HepG2 (cell line): ENCODE data around the gene ACOXL. TPM values are rescaled to one million over a fixed set of nuclear protein-coding genes. Genes with fewer than 3 reads are reported as not detected.

Experiments
- ATAC-seq: fragments of 200-7000 bp; cut with Tn5 transposase; 3 replicates; pipeline ENCODE4 v1.9.1; 2020; ENCODE audit warnings: mild to moderate bottlenecking, moderate library complexity
- BruUV-seq: library from RNA; stranded (reverse); fragments of 400-500 nt; replicated peaks from 2 replicates; lab custom pipeline; 2021; lab: Mats Ljungman, UMichigan
- CTCF ChIA-PET: fragments of 300-600 bp; formaldehyde crosslinking; extraction: SDS; loops from one replicate; lab custom pipeline; 2021; ENCODE audit warnings: low total read pairs, inconsistent platforms, low intra/inter-chr PET ratio; lab: Yijun Ruan, JAX
- POLR2A ChIA-PET: fragments of 350-600 bp; sonication (Branson Sonifier 250); formaldehyde crosslinking; loops from one replicate; lab custom pipeline; 2020; ENCODE audit warnings: antibody characterized with exemption, inconsistent platforms; lab: Yijun Ruan, JAX
- DNase-seq: peaks from one replicate; pipeline ENCODE4 v3.0.0-alpha.2; 2015; ENCODE audit warnings: low spot score
- FAIRE-seq: peaks from 3 replicates; lab custom pipeline; 2011; peaks lifted over from hg19 to GRCh38; lab: Jason Lieb, UNC
- H2AFZ ChIP-seq: one replicate; pipeline ENCODE4 v1.6.1; 2011; ENCODE audit warnings: low read length, inconsistent platforms
- H3K27ac ChIP-seq: fragments of 300-600 bp; 3 replicates; pipeline ENCODE4 v1.8.0; 2011; ENCODE audit warnings: mixed run types, mild to moderate bottlenecking, mixed read lengths, low read length, inconsistent platforms; ENCODE audit not compliant: insufficient read depth; ENCODE audit errors: extremely low read length
- H3K27me3 ChIP-seq, 2 experiments: fragments of 200-600 bp in 1 of 2; 2 replicates in 1 of 2; 3 replicates in 1 of 2; pipeline versions ENCODE4 v1.6.0 to v1.8.0; 2011; ENCODE audit warnings: low read length in 2 of 2, mild to moderate bottlenecking in 2 of 2, moderate library complexity in 2 of 2, inconsistent platforms in 1 of 2; ENCODE audit not compliant: insufficient read depth in 2 of 2, control insufficient read depth in 1 of 2
- H3K36me3 ChIP-seq, 2 experiments: fragments of 200-600 bp in 1 of 2; replicated peaks in 1 of 2; 2 replicates in 1 of 2; 3 replicates in 1 of 2; pipeline versions ENCODE4 v1.5.1 to v1.8.0; 2011; ENCODE audit warnings: low read length in 2 of 2, inconsistent platforms in 1 of 2; ENCODE audit not compliant: insufficient read depth in 2 of 2, control insufficient read depth in 1 of 2
- H3K4me1 ChIP-seq: 2 replicates; pipeline ENCODE4 v1.5.1; 2012; ENCODE audit warnings: low read length, inconsistent platforms; ENCODE audit not compliant: insufficient read depth
- H3K4me2 ChIP-seq: 2 replicates; pipeline ENCODE4 v1.6.0; 2011; ENCODE audit warnings: low read depth, low read length, inconsistent platforms
- H3K4me3 ChIP-seq, 3 experiments: fragments of 200-600 bp in 1 of 3; sonication (generic), shearing (Covaris generic) in 1 of 3; replicated peaks in 1 of 3; 2 replicates each; pipeline ENCODE4 v1.5.1; 2011 to 2016; ENCODE audit warnings: low read length in 3 of 3, inconsistent platforms in 2 of 3, low read depth in 2 of 3, mild to moderate bottlenecking in 2 of 3, control low read depth in 1 of 3, mixed read lengths in 1 of 3; ENCODE audit not compliant: insufficient read depth in 1 of 3
- H3K79me2 ChIP-seq: one replicate; pipeline ENCODE4 v1.6.1; 2011; ENCODE audit warnings: low read length, inconsistent platforms; ENCODE audit not compliant: insufficient read depth
- H3K9ac ChIP-seq: 2 replicates; pipeline ENCODE4 v1.6.0; 2011; ENCODE audit warnings: mild to moderate bottlenecking, low read depth, low read length, inconsistent platforms; ENCODE audit not compliant: insufficient read depth
- H3K9me3 ChIP-seq: 2 replicates; pipeline ENCODE4 v1.5.1; 2012; ENCODE audit warnings: mild to moderate bottlenecking, low read length
- H4K20me1 ChIP-seq: 2 replicates; pipeline ENCODE4 v1.6.0; 2011; ENCODE audit warnings: inconsistent platforms, mild to moderate bottlenecking, low read length, moderate library complexity; ENCODE audit not compliant: insufficient read depth
- AGO2 ChIP-seq: fragments of 200-400 bp; formaldehyde crosslinking; optimal IDR thresholded peaks from 2 replicates; pipeline ENCODE3; 2017; ENCODE audit warnings: mild to moderate bottlenecking, low read depth, low read length, moderate library complexity
- ARID2 ChIP-seq: sonication (generic); formaldehyde crosslinking; IDR thresholded peaks from 2 replicates; pipeline ENCODE4 v1.8.1; 2022; ENCODE audit warnings: mild to moderate bottlenecking, missing genetic modification reagents, borderline replicate concordance
- CBX1 ChIP-seq: IDR thresholded peaks from one replicate; pipeline ENCODE4 v1.6.1; 2016; ENCODE audit warnings: antibody characterized with exemption, low read depth
- CHD4 ChIP-seq: fragments of 200-600 bp; sonication (generic); IDR thresholded peaks from 2 replicates; pipeline ENCODE4 v1.7.0; 2017; ENCODE audit warnings: mild to moderate bottlenecking, low read length, borderline replicate concordance
- KDM1A ChIP-seq: IDR thresholded peaks from 2 replicates; pipeline ENCODE4 v1.6.1; 2016; ENCODE audit warnings: missing compliant biosample characterization
- MTF1 ChIP-seq: sonication (generic); formaldehyde crosslinking; IDR thresholded peaks from 2 replicates; pipeline ENCODE4 v1.5.0; 2020; ENCODE audit warnings: missing genetic modification reagents
- NFE2L1 ChIP-seq: sonication (generic); formaldehyde crosslinking; IDR thresholded peaks from 2 replicates; pipeline ENCODE4 v1.4.0; 2020; ENCODE audit warnings: missing genetic modification reagents, mild to moderate bottlenecking, borderline replicate concordance
- PLRG1 ChIP-seq: fragments of 450-650 bp; conservative IDR thresholded peaks from 2 replicates; pipeline ENCODE4 v1.6.1; 2016
- RAD21 ChIP-seq: fragments of 450-650 bp; formaldehyde crosslinking; IDR thresholded peaks from 2 replicates; pipeline ENCODE4 v1.5.0; 2020; ENCODE audit warnings: mild to moderate bottlenecking
- RNF2 ChIP-seq: fragments of 450-650 bp; conservative IDR thresholded peaks from 2 replicates; pipeline ENCODE4 v1.6.1; 2016; ENCODE audit warnings: low read depth
- SKI ChIP-seq: fragments of 450-650 bp; IDR thresholded peaks from one replicate; pipeline ENCODE4 v1.6.1; 2018; ENCODE audit warnings: mild to moderate bottlenecking; ENCODE audit not compliant: partially characterized antibody
- STAG1 ChIP-seq: sonication (generic); formaldehyde crosslinking; IDR thresholded peaks from 2 replicates; pipeline ENCODE4 v1.4.0; 2020; ENCODE audit warnings: missing genetic modification reagents
- ZMYM4 ChIP-seq: sonication (generic); formaldehyde crosslinking; IDR thresholded peaks from 2 replicates; pipeline ENCODE4 v1.8.1; 2023; ENCODE audit warnings: mild to moderate bottlenecking, missing genetic modification reagents
- ZNF543 ChIP-seq: sonication (generic); formaldehyde crosslinking; IDR thresholded peaks from 2 replicates; pipeline ENCODE4 v1.4.0; 2020; ENCODE audit warnings: mild to moderate bottlenecking, missing genetic modification reagents
- ZNF839 ChIP-seq: sonication (generic); formaldehyde crosslinking; IDR thresholded peaks from 2 replicates; pipeline ENCODE4 v1.4.0; 2020; ENCODE audit warnings: missing genetic modification reagents, mild to moderate bottlenecking, borderline replicate concordance
- WGBS: methylation state at CpG from one replicate; pipeline ENCODE4 v1.1.6; 2017; ENCODE audit warnings: low lambda C conversion rate; 5-methylcytosine and 5-hydroxymethylcytosine counted together
- in situ Hi-C: cut with HindIII; loops from 2 replicates; pipeline ENCODE4 v1.10.0; 2017; ENCODE audit warnings: low pct_unique_long_range_greater_than_20kb; ENCODE audit not compliant: extremely low pct_ligation_motif_present
- intact Hi-C: fragments of 100-400 bp; cut with micrococcal nuclease; formaldehyde crosslinking; loops from one replicate; pipeline ENCODE4 v1.10.0; 2022; ENCODE audit not compliant: unreplicated experiment
- polyA plus RNA-seq, 8 experiments: library from polyadenylated mRNA; depleted of rRNA in 3 of 8; stranded (reverse) in 7 of 8; unstranded in 1 of 8; fragments of >200 nt; fragmentation: Illumina TruSeq in 4 of 8; extraction: Trizol in 4 of 8; gene quantifications; 2 replicates each; pipeline versions ENCODE4 v1.2.1 to v1.2.3, GENCODE V29; 2011 to 2016; ENCODE audit warnings: low read depth in 4 of 8, missing spikeins in 1 of 8, mixed read lengths in 1 of 8; ENCODE audit not compliant: insufficient read depth in 1 of 8
- total RNA-seq, 5 experiments: library from RNA; depleted of rRNA; stranded (reverse); fragments of >200 nt; fragmentation: Illumina TruSeq; extraction: Trizol; gene quantifications; 2 replicates each; pipeline ENCODE4 v1.2.3, GENCODE V29; 2016; ENCODE audit warnings: low read depth in 1 of 5
- TF ChIP-seq, protein P1 (sequence below): sonication (generic); formaldehyde crosslinking; IDR thresholded peaks from 2 replicates; pipeline ENCODE4 v1.4.0; 2020; ENCODE audit warnings: mild to moderate bottlenecking, missing genetic modification reagents

The ACOXL gene
- total and polyA plus RNA-seq, 2 of the 13 experiments (the other 11 are each of a cell fraction or from before 2014, with no cell fraction given): not detected

DNA sequence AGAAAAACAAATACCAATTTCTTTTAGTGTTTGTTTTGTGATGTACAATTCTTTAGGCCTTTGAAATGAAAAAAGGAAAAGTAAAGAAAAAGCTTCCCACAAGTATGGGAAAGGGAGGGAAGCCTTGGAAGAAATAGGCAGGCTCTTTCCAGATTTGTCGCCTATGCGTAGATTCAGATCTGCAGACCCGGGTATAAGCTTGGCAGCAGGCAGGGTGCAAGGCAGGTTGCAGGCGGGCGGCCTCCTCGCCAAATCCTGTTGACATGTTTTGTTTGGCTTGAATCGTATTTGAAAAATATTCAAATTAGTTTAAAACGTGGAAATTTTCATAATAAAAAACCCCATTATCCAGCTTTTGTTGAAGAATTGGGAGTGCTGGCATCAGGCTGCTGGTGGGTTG is 104.3 kb downstream of the ACOXL start:
- Histone ChIP-seq H3K4me1 (no peaks in the 10 kb centered on the region), H3K9ac (no peak overlapping the region), H3K4me2 (no peak overlapping the region), H2AFZ (no peak overlapping the region)
- FAIRE-seq: no peak
- in situ Hi-C loops: no loop called here
- TF ChIP-seq ZMYM4 (CRISPR knock-in tag): no peak
- TF ChIP-seq STAG1: no peak
- TF ChIP-seq CBX1: no peak
- no peak for TF ChIP-seq RNF2
- TF ChIP-seq MTF1 (CRISPR knock-in tag): no peak
- no peak for TF ChIP-seq RAD21 (CRISPR knock-in tag)
- no peak for TF ChIP-seq ZNF839 (CRISPR knock-in tag)
- TF ChIP-seq KDM1A: no peak
- no peak for TF ChIP-seq NFE2L1 (CRISPR knock-in tag)
- TF ChIP-seq PLRG1: no peak
- TF ChIP-seq CHD4: no peak
- TF ChIP-seq, protein P1, sequence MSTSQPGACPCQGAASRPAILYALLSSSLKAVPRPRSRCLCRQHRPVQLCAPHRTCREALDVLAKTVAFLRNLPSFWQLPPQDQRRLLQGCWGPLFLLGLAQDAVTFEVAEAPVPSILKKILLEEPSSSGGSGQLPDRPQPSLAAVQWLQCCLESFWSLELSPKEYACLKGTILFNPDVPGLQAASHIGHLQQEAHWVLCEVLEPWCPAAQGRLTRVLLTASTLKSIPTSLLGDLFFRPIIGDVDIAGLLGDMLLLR (CRISPR knock-in tag): no peak
- TF ChIP-seq SKI: no peak
- no peak for TF ChIP-seq ARID2 (CRISPR knock-in tag)
- TF ChIP-seq ZNF543 (CRISPR knock-in tag): no peak
- TF ChIP-seq AGO2: no peak
- TF ChIP-seq, all 625 proteins: peak for 0
- H4K20me1 ChIP-seq: no peaks in the 10 kb centered on the region
- CTCF ChIA-PET: no interaction called here
- no peaks in the 10 kb centered on the region for H3K79me2 ChIP-seq
- H3K36me3 ChIP-seq: no peaks in the 10 kb centered on the region
- H3K27ac ChIP-seq: no peak overlapping the region
- no peak for DNase-seq
- POLR2A ChIA-PET: no interaction called here
- intact Hi-C loops: no loop called here
- no peaks in the 10 kb centered on the region for H3K9me3 ChIP-seq
- BruUV-seq: no TSS peak
- H3K4me3 ChIP-seq: no peak overlapping the region
- WGBS: 43% methylated on average over 8 of the region's 8 CpGs
- no peak for ATAC-seq
- peaks cover 1 to 25% of the 10 kb centered on the region in 2 experiments; a peak in 3 of 5 replicates for H3K27me3 ChIP-seq
